ENCODE results near the gene NUB1.

NUB1 gene

GRCh38 chr7:151379534-151380198 is 38.1 kb downstream of the NUB1 start:
- no peak for DNase-seq

DNA sequence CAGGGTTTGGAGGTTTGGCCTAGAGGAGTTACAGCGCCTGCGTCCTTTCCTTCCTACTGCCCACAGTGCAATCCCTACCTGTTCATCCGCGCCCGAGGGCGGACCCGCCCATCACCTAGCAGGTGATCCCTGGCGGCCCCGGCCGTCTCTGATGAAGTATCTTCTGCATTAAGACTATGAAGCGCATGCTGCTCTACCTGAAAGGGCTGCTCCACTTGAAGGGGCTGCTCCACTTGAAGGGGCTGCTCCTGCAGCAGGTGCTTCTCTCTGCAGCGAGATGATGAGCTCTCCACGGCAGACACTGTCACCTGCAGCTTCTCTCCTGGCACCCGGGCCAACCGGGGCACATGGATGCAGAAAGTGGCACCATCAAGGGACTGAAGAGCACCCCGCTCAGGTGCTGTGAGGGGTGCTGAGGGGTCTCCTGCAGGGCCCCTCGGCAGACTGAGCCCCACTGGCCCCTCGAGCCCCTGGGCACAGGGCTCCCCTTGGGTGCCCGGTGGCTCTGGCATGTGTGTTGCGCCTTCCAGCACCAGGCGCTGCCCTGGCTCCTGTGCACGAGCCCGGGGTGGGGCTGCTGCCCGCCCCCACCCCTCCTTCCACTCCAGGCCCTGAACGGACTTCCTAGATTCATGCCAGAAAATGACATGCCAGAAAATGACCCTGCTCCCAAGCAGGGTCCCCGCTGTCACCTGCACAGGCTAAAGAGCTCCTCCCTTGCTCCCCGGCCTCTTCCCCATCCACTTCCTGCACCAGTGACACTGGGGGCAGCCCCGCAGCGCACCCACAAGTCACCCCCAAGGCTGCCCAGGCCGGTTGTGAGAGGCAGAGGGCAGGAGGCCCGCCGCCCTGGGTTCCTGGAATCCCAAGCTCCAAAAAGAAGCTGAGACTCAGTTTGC is 38.8 kb downstream of the NUB1 start:
- no peak for DNase-seq

GRCh38 chr7:151381098-151381347 is 39.4 kb downstream of the NUB1 start:
- no peak for DNase-seq

DNA sequence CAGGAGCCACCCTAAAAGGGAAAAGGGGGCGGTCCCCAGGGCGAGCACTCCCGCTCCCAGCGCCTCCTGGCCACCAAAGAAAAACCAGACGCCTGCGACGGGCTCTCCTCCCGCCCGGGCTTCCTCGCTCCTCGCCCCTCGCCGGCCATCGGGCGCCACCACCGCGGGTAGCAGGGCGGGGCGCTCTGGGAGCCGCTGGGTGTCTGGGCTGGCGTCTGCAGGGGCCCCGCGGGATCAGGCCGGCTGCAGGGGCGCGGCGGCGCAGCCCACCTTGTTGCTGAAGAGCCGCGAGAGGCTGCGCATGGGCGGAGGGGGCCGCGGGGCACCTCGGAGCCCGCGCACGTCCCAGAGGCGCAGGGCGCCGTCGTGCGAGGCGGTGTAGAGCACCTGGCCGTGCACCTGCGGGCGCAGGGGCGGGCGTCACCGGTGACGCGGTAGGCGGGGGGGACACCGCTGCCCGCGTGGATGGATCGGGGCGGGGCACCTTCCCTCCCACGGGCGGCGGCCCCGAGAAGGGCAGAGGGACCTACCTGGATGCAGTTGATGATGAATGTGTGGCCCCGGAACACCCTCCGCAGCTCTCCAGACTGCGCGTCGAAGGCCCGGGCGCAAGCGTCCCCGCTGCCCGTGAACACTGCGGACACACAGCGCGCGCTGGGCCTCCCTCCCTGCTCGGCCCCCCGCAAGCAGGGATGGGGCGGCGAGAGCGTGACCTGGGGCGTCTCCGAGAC is 39.9 kb downstream of the NUB1 start:
- peak; percentile 67 for DNase-seq

DNA sequence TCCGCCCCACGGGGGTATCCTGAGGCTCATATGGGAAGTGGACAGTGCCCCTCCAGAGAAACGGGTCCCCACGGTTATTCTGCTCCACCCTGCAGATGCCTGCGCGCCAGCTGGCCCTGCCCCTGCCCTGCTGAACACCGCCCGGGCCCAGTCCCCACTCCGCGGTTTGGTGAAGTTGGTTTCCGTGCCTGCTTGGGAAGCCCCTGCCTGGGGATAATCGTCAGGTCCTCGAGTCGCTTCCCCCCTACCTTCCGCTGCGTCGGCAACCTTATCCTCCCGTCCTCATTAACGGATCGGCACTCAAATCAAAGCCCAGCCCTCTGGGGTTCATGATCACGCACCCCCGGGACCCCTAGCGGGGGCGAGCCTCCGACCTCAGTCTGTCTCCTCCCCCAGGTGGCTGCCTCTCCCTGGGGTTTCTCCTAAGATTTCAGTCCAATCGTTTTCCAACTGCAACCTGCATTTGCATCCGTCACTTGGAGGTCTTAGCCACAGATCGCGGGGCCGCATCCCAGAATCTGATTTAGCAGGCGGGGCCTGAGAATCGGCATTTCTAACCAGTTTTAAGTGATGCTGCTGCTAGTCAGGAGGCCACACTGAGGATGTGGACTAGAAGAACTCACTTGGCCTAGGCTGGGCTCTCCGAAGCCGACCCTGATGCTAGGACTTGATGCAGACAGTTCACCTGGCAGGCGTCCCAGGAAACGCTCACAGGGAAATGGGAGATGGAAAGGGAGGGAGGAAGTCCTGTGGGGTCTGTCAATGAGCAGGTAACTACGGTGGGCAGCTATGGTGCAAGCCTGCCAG is 40.7 kb downstream of the NUB1 start:
- peak; percentile 24 for DNase-seq

- no peak for DNase-seq
These were observed 42.2 kb downstream of the NUB1 start for GRCh38 chr7:151383638-151384351.

DNA sequence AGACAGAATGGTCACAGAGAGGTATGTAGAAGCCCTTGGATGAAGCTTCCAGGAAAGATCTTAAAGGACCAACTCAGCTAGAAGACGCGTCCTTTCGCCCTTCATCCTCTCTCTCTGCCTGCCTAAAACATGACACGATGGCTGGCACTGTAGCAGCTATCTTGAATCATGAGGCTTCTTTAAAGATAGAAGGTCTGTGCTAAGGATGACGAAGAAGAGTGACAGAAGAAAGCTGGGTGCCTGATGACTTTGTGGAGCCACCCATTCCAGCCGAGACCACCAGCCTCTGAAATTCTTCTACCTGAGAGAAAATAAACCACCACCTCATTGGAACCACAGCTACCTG is 42.7 kb downstream of the NUB1 start:
- no peak for DNase-seq

DNA sequence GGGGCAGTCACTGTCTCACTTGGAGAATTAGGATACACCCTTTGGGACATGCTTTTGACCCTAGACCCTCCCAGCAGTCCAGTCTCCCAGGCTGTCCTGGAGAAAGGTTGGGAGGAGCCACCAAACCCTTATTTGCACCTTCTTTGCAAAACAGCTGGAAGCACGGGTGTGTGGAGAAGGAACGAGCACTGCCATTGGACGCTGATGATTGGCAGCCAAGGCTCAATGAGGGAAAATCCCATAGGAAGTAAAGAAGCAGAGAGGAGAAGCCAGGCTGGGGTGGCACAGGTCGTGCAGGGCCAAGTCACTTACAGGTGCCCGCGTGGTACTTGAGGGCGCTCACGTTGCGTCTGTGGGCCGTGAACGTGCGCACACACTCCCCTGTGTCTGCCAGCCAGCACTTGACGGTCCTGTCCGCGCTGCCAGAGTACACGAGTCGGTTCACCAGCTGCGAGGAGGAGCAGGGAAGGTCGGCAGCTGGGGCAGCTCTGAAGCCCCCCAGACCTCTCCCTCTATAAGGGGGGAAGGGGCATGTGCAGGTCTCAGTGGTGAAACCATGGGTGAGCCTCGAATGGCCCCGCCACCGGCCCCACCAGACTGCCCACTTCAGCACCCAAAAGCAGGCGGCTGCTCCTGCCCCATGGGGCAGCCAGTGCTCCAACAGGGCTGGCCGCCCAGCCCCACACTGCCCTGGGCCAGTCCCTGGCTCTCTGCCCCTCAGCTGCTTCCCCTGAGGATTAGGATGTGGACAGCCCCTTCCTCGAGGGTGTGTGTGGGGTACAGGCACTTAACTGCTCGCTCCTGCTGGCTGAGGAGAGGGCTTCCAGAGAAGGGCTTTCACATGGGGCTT is 43.4 kb downstream of the NUB1 start:
- no peak for DNase-seq

DNA sequence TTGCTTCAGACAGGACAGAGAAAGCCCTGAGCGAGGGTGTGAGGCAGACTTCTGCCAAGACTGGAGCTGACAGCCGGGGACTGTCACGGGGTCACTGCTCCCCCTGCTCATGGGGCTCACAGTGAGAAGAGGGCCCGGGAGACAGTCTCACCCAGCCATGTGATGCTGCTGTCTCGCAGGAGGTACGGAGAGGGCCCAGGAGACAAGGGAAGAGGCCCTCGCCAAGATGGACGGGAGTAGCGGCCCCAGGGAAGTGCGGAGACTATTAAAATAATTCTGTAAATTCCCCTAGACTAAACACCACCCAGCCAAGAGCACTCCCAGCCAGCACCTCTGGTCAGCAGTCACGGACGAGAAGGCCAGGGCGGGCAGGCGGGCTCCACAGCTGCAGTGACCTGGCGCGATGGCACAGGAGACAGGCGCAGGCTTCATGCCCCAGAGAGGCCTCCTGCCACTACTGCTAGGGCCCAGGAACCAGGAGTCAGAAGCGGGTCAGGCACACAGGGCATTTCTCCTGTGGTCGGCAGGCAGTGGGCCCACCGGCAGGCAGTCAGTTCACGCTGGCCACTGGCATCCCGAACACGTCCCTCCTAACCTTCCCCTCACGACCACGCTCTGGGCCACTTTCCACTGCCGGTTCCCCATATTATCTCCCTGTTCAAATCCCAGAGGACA is 44.2 kb downstream of the NUB1 start:
- no peak for DNase-seq

DNA sequence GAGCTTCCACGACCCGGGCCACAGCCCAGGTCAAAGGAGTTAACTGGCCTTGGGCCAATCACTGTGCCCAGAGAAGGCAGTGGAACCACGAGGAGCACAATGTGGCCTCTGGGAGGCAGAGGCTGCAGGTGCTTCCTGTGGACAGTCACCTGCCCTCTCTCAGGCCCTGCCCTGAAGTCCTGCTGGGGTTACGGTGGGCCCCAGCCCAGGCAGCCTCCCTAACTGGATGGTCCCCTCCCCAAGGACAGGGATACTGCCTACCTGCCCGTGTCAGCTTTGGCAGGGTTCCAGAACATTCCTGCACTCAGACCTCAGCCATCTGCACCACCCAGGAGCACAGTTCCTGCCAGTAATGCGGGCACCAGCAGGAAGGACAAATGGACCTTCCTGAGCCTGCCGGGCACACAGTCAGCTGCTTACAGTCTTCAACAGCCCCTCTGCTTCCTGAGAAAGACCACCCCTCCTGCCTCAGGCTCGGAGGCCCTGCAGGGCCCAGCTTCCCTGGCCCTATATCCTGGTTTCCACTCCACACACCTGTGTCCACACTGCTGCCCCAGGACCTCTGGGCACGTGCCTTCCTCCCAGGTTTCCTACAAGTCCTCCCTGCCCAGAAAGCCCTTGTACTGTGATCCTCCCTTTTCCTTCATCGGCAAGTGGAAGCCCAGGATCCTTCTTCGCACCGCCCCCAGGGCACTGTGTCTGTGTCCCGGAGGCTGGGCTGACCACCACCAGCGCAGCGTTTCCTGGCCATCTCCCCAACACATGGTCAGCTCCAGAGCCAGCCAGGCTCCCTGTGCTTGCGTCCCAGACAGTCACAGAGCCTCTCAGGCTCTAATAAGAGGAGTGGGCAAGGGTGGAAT is 44.9 kb downstream of the NUB1 start:
- peak; percentile 37 for DNase-seq

DNA sequence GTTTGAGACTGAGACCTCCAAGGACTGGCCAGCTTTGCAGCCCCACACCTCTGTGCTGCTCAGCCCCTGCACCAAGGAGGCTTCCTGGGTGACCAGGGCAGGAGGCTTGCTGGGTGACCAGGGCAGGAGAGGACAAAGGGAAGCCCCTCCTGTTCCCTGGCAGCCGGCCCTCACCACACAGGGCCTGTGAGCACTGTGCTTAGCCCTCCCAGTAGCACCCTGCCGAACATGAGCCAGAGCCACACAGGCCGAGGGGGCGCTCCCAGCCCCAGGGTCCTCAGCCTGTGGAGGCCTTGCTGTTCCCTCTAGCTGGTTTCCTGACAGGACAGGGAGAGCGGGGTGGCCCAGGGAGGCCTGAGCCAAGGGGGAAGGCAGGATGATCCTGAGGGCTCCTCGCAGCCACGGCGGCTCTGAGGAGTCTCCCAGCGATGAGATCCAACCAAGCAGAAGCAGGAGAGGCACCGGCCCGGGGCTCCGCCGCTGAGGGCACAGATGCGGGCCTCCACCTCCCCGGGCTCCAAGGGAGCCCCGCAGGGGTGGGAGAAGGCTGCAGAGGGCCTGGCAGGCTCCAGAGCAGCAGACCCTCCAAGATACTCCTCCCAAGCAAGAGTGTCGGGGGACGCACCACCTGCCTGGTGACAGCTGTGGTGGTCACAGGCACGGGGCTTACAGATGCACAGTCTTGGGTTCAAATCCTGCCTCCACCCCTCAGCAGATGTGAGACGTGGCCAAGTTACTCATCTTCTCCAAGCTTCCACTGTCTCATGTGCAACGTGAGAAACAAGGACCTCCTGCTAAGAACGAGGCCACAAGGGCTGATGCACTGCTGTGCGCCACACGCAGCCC is 45.8 kb downstream of the NUB1 start:
- DNase-seq = no peak

DNA sequence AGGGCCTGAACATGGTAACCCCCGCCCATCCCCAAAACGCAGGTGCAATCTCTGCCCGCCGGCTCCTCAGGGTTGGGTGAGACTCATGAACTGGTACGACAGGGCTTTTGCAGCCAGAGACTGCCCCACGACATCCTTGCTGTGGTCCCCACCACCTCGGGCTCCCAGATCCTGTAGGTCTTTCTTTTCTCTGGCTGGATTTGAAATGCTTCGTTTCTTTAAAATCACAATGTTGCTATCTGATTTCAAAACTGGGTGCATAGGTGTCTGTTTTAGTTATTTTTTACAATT is 46.3 kb downstream of the NUB1 start:
- no peak for DNase-seq

DNA sequence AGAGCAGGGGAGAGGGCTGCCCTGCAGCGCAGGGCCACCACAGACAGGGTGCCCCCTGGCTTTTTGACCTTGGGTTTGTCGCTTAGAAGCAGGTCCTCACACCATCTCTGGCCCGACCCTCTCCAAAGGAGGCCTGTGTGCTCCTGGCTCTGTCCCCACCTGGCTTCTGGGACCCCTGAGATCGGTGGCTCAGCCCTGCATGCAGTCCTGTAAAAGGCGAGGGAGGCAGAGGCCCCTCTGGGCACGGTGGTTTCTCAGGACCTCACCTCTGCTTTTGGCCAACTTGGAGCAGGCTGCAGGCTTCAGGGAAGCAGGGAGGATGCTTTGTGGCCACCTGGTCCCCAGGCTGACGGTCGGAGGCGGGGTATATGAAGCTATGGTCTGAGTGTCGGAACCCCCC is 46.8 kb downstream of the NUB1 start:
- DNase-seq = no peak

GRCh38 chr7:151389096-151389767 is 47.6 kb downstream of the NUB1 start:
- DNase-seq = no peak

DNA sequence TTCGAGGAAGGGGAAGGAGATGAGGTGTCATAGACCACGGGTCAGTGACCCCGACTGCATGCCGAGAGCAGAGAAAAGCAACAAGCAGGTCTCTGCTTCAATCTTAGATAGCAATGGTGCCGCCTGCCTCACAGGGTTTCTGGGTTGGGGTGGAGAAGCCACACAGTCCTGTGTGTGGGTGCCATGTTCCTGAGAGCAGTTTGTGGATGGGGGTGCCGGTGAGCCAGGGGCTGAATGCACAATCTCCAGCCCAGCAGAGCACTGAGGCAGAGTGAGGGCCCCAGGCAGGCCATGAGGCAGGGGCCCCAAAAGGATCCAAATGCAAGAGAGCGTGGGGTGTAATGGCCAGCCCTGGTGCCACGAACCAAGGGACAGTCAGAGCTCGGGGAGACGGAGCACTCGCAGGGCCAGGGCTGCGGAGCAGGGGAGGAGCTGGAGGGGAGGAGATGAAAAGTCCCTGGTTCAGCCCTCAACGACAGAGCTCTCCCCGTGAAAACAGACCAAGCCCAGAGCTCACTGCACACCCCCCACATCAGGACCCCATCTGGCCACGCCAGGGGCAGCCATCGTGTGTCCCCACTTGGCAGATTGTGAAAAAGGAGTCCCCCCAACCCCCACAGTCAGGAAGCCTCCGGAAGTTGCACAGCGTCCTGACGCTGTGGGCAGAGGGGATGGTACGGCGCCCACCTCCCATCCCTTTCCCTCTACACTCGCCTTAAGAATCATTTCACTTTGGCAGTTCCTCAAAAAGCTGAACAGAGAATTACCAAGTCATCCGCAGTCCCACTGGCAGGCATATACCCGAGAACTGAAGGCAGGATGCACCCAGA is 48.4 kb downstream of the NUB1 start:
- no peak for DNase-seq

DNA sequence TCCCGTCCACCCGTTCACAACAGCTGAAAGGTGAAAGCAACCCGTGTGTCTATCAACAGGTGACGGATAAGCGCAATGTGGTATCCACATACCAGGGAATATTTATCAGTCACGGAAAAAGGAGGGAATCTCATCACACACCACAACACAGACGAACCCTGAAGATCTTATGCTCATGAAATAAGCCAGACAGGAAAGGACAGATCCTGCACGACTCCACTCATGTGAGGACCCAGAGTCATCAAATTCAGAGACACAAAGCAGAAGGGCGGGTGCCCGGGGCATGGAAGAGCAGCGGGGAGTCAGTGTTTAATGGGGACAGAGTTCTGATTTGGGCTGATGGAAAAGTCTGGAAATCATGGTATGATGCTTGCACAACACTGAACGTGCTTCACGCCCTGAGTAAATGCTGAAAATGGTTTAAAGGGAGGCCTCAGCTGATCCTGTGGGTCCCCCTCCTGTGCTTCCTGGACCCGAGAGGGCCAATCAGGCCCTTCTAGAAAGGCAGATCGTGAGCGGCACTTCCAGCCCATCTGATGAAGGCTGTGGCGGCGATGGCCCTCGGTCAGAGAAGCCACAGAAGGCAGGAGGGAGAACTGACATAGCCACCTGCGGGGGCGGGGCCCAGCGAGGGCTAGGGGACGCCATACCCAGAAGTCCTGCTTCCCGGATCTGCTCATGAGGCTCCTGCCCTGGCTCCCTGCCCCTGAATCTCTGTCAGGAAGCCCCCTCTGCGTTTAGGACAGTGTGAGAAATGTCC is 49.2 kb downstream of the NUB1 start:
- DNase-seq = no peak

DNA sequence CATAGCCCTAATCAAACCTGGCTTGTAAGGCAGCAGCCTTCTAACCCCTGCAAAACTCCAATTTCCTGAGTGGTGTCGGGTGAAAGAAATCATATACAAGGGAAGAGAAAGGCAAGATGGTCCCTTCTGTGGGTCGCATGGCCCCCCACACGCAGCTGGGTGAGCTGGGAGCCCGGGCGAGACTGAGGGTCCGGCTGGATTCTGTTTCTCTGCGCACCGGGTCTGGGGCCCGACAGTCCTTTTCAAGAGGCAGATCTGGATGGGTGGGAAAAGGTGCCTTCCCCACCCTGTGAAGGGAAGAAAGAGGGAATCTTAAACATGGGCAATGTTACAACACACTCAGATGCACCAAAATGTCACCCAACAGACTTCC is 49.7 kb downstream of the NUB1 start:
- DNase-seq = no peak
